HG02884 (cell line): Measurements from ENCODE around the gene PMM2.
"Not testable (repeated sequence)": the region's sequence is repeated elsewhere in the genome, so short reads cannot be mapped to it uniquely, and the experiment has no call there.

Experiments used
- ATAC-seq: cut with Tn5 transposase; IDR thresholded peaks from one replicate; pipeline ENCODE4 v1.9.1; 2021; ENCODE audit warnings: mild to moderate bottlenecking, moderate library complexity; ENCODE audit not compliant: unreplicated experiment

PMM2 gene

GRCh38 chr16:8816967-8817655 is 19.5 kb downstream of the PMM2 start:
- ATAC-seq, result no peak

GRCh38 chr16:8818504-8819270 is 21.0 kb downstream of the PMM2 start:
- peak; percentile 83 for ATAC-seq

- ATAC-seq, result peak; percentile 2
Observed at GRCh38 chr16:8819411-8820034, 21.9 kb downstream of the PMM2 start.

GRCh38 chr16:8822403-8822802 is 24.8 kb downstream of the PMM2 start:
- no peak for ATAC-seq

- no peak for ATAC-seq
Observed at GRCh38 chr16:8826278-8826879, 28.7 kb downstream of the PMM2 start.

- no peak for ATAC-seq
Observed at GRCh38 chr16:8828541-8829165, 31.0 kb downstream of the PMM2 start.

GRCh38 chr16:8831450-8831849 is 33.8 kb downstream of the PMM2 start:
- ATAC-seq, result no peak

- ATAC-seq, result no peak
Observed at GRCh38 chr16:8831871-8832716, 34.5 kb downstream of the PMM2 start.

GRCh38 chr16:8832717-8833105 is 35.1 kb downstream of the PMM2 start:
- no peak for ATAC-seq

- ATAC-seq, result not testable (repeated sequence)
Observed at GRCh38 chr16:8836797-8837196, 39.2 kb downstream of the PMM2 start.

- ATAC-seq, result not testable (repeated sequence)
Observed at GRCh38 chr16:8837594-8837993, 40.0 kb downstream of the PMM2 start.

- not testable (repeated sequence) for ATAC-seq
Observed at GRCh38 chr16:8842016-8842415, 44.4 kb downstream of the PMM2 start.

- ATAC-seq, result not testable (repeated sequence)
Observed at GRCh38 chr16:8843296-8843695, 45.7 kb downstream of the PMM2 start.

- ATAC-seq, result no peak
Observed at GRCh38 chr16:8845699-8846298, 48.2 kb downstream of the PMM2 start.

- ATAC-seq, result no peak
Observed at GRCh38 chr16:8846401-8846932, 48.8 kb downstream of the PMM2 start.

GRCh38 chr16:8847145-8847544 is 49.5 kb downstream of the PMM2 start:
- no peak for ATAC-seq

- ATAC-seq, result no peak
Observed at GRCh38 chr16:8847623-8848022, 50.0 kb downstream of the PMM2 start.

GRCh38 chr16:8848231-8848938 is 50.7 kb downstream of the PMM2 start:
- no peak for ATAC-seq

GRCh38 chr16:8848939-8849391 is 51.3 kb downstream of the PMM2 start:
- ATAC-seq, result no peak
